IMR-90 (cell line): ENCODE measurements around the gene HSP90AA1. TPM values are rescaled to one million over a fixed set of nuclear protein-coding genes. Genes with fewer than 3 reads are reported as not detected.

Experiments
- ATAC-seq: fragments of 200-7000 bp; cut with Tn5 transposase; 2 replicates; pipeline ENCODE4 v1.9.1; 2020; ENCODE audit warnings: low read depth, mild to moderate bottlenecking, moderate library complexity
- BruUV-seq: library from RNA; stranded (reverse); fragments of 400-500 nt; replicated peaks from 2 replicates; lab custom pipeline; 2021; lab: Mats Ljungman, UMichigan
- CTCF ChIA-PET: fragments of 300-600 bp; formaldehyde crosslinking; extraction: SDS; loops from one replicate; lab custom pipeline; 2021; ENCODE audit warnings: antibody characterized with exemption; lab: Yijun Ruan, JAX
- POLR2A ChIA-PET: fragments of 300-600 bp; sonication (Branson Sonifier 250); formaldehyde crosslinking; loops from one replicate; lab custom pipeline; 2022; ENCODE audit warnings: antibody characterized with exemption; ENCODE audit not compliant: unreplicated experiment; lab: Charles Lee
- DNase-seq: peaks from one replicate; pipeline ENCODE4 v3.0.0; 2013
- H2AFZ ChIP-seq: replicated peaks from 2 replicates; pipeline ENCODE3; 2013; ENCODE audit warnings: low read length, mild to moderate bottlenecking; ENCODE audit not compliant: poor library complexity
- H2AK5ac ChIP-seq: 2 replicates; pipeline ENCODE4 v1.6.1; 2013; ENCODE audit warnings: low read depth, low read length, inconsistent platforms
- H2AK9ac ChIP-seq: replicated peaks from 2 replicates; pipeline ENCODE3; 2013; ENCODE audit warnings: mild to moderate bottlenecking, low read depth, low read length, moderate library complexity; ENCODE audit not compliant: poor library complexity
- H2BK120ac ChIP-seq: 2 replicates; pipeline ENCODE4 v1.6.1; 2013; ENCODE audit warnings: low read depth, low read length, inconsistent platforms
- H2BK15ac ChIP-seq: 3 replicates; pipeline ENCODE4 v1.6.1; 2013; ENCODE audit warnings: low read depth, low read length, inconsistent platforms
- H2BK20ac ChIP-seq: 2 replicates; pipeline ENCODE4 v1.6.1; 2013; ENCODE audit warnings: low read depth, mild to moderate bottlenecking, inconsistent platforms, low read length, moderate library complexity
- H2BK5ac ChIP-seq: 2 replicates; pipeline ENCODE4 v1.6.1; 2013; ENCODE audit warnings: mild to moderate bottlenecking, low read depth, low read length, inconsistent platforms; ENCODE audit not compliant: poor library complexity, severe bottlenecking
- H3K14ac ChIP-seq: replicated peaks from 2 replicates; pipeline ENCODE4 v1.6.1; 2013; ENCODE audit warnings: low read depth, low read length, inconsistent platforms
- H3K18ac ChIP-seq: 2 replicates; pipeline ENCODE4 v1.6.1; 2013; ENCODE audit warnings: low read depth, low read length, control low read depth
- H3K23ac ChIP-seq: 2 replicates; pipeline ENCODE4 v1.6.1; 2013; ENCODE audit warnings: low read depth, low read length, inconsistent platforms
- H3K27ac ChIP-seq: 2 replicates; pipeline ENCODE4 v1.5.1; 2013; ENCODE audit warnings: mild to moderate bottlenecking, control low read depth, low read length; ENCODE audit not compliant: insufficient read depth
- H3K27me3 ChIP-seq: 2 replicates; pipeline ENCODE4 v1.6.1; 2013; ENCODE audit warnings: low read length; ENCODE audit not compliant: control insufficient read depth, insufficient read depth
- H3K36me3 ChIP-seq: 2 replicates; pipeline ENCODE4 v1.6.1; 2013; ENCODE audit warnings: low read length, mixed read lengths; ENCODE audit not compliant: control insufficient read depth, insufficient read depth
- H3K4ac ChIP-seq: 2 replicates; pipeline ENCODE4 v1.6.1; 2013; ENCODE audit warnings: low read depth, low read length, inconsistent platforms
- H3K4me1 ChIP-seq: 2 replicates; pipeline ENCODE4 v1.6.1; 2013; ENCODE audit warnings: low read length, mixed read lengths; ENCODE audit not compliant: control insufficient read depth, insufficient read depth
- H3K4me2 ChIP-seq: 2 replicates; pipeline ENCODE4 v1.6.1; 2013; ENCODE audit warnings: low read depth, mild to moderate bottlenecking, control low read depth, low read length, moderate library complexity
- H3K4me3 ChIP-seq: 2 replicates; pipeline ENCODE4 v1.5.1; 2013; ENCODE audit warnings: low read depth, mild to moderate bottlenecking, control low read depth, low read length, moderate library complexity; ENCODE audit not compliant: insufficient read depth
- H3K56ac ChIP-seq: 2 replicates; pipeline ENCODE4 v1.6.1; 2013; ENCODE audit warnings: low read length, inconsistent platforms; ENCODE audit not compliant: insufficient read depth; ENCODE audit errors: extremely low read depth
- H3K79me1 ChIP-seq, 2 experiments: 2 replicates each; pipeline ENCODE4 v1.6.1; 2013; ENCODE audit warnings: low read length in 2 of 2, inconsistent platforms in 1 of 2, low read depth in 1 of 2
- H3K9ac ChIP-seq: 2 replicates; pipeline ENCODE4 v1.6.1; 2013; ENCODE audit warnings: low read depth, low read length, control low read depth
- H3K9me1 ChIP-seq: 2 replicates; pipeline ENCODE4 v1.6.1; 2013; ENCODE audit warnings: low read length, inconsistent platforms; ENCODE audit not compliant: insufficient read depth
- H3K9me3 ChIP-seq: 2 replicates; pipeline ENCODE4 v1.6.1; 2013; ENCODE audit warnings: low read length; ENCODE audit not compliant: control insufficient read depth, insufficient read depth
- H4K20me1 ChIP-seq: 2 replicates; pipeline ENCODE4 v1.6.1; 2013; ENCODE audit warnings: low read length, inconsistent platforms; ENCODE audit not compliant: insufficient read depth
- H4K5ac ChIP-seq: 2 replicates; pipeline ENCODE4 v1.6.1; 2013; ENCODE audit warnings: mild to moderate bottlenecking, low read depth, low read length, control low read depth
- H4K8ac ChIP-seq, 2 experiments: 2 replicates each; pipeline ENCODE4 v1.6.1; 2013; ENCODE audit warnings: low read depth in 2 of 2, low read length in 2 of 2, control low read depth in 1 of 2, inconsistent platforms in 1 of 2
- H4K91ac ChIP-seq: 2 replicates; pipeline ENCODE4 v1.6.1; 2013; ENCODE audit warnings: low read depth, low read length, inconsistent platforms; ENCODE audit not compliant: insufficient read depth
- BHLHE40 ChIP-seq: fragments of 150-350 bp; IDR thresholded peaks from 2 replicates; pipeline ENCODE4 v1.6.1; 2016; ENCODE audit warnings: mild to moderate bottlenecking, low read depth, low read length
- CEBPB ChIP-seq: IDR thresholded peaks from 2 replicates; pipeline ENCODE4 v1.6.1; 2012; ENCODE audit warnings: low read depth, low read length, improper control_type of control experiment
- MAZ ChIP-seq: IDR thresholded peaks from 2 replicates; pipeline ENCODE4 v1.6.1; 2012; ENCODE audit warnings: low read depth, mild to moderate bottlenecking, low read length, improper control_type of control experiment, moderate library complexity, borderline replicate concordance
- POLR2A ChIP-seq: IDR thresholded peaks from 2 replicates; pipeline ENCODE4 v1.6.1; 2012; ENCODE audit warnings: mild to moderate bottlenecking, low read depth, low read length
- RFX5 ChIP-seq: IDR thresholded peaks from 2 replicates; pipeline ENCODE4 v1.8.0; 2012; ENCODE audit warnings: low read depth, mild to moderate bottlenecking, low read length, moderate library complexity
- WGBS, 2 experiments: methylation state at CpG; one replicate each; pipeline versions ENCODE4 v1.1.5 to v1.1.7; 2013; ENCODE audit warnings: missing lambda C conversion rate in 2 of 2; ENCODE audit not compliant: insufficient read length in 1 of 2; ENCODE audit errors: extremely low coverage in 2 of 2; 5-methylcytosine and 5-hydroxymethylcytosine counted together
- dilution Hi-C: fragments of 300-500 bp; cut with HindIII; formaldehyde crosslinking; loops from one replicate; pipeline ENCODE4 v1.14.3; 2018; ENCODE audit warnings: low sequenced_read_pairs; ENCODE audit not compliant: unreplicated experiment
- in situ Hi-C: fragments of 300-500 bp; cut with MboI; formaldehyde crosslinking; loops from 3 replicates; pipeline ENCODE4 v1.14.3; 2019; ENCODE audit warnings: low sequenced_read_pairs, inconsistent platforms, mixed read lengths
- intact Hi-C: fragments of 100-400 bp; cut with micrococcal nuclease; formaldehyde crosslinking; loops from 2 replicates; pipeline ENCODE4 v1.10.0; 2022
- polyA plus RNA-seq, 3 experiments: library from polyadenylated mRNA; depleted of rRNA; stranded (reverse); fragments of >200 nt; gene quantifications; 2 replicates each; pipeline ENCODE4 v1.2.3, GENCODE V29; 2012; ENCODE audit warnings: low replicate concordance in 1 of 3
- total RNA-seq: library from RNA; depleted of rRNA; stranded (reverse); fragments of >200 nt; gene quantifications from 2 replicates; pipeline ENCODE4 v1.2.3, GENCODE V29; 2012
- TF ChIP-seq, protein P1 (sequence below): conservative IDR thresholded peaks from 2 replicates; pipeline ENCODE4 v1.5.1; 2012; ENCODE audit warnings: mild to moderate bottlenecking, low read depth, low read length, improper control_type of control experiment

HSP90AA1 gene
- total and polyA plus RNA-seq, 2 of the 4 experiments (the other 2 are of a cell fraction) = 535 to 578 TPM

DNA sequence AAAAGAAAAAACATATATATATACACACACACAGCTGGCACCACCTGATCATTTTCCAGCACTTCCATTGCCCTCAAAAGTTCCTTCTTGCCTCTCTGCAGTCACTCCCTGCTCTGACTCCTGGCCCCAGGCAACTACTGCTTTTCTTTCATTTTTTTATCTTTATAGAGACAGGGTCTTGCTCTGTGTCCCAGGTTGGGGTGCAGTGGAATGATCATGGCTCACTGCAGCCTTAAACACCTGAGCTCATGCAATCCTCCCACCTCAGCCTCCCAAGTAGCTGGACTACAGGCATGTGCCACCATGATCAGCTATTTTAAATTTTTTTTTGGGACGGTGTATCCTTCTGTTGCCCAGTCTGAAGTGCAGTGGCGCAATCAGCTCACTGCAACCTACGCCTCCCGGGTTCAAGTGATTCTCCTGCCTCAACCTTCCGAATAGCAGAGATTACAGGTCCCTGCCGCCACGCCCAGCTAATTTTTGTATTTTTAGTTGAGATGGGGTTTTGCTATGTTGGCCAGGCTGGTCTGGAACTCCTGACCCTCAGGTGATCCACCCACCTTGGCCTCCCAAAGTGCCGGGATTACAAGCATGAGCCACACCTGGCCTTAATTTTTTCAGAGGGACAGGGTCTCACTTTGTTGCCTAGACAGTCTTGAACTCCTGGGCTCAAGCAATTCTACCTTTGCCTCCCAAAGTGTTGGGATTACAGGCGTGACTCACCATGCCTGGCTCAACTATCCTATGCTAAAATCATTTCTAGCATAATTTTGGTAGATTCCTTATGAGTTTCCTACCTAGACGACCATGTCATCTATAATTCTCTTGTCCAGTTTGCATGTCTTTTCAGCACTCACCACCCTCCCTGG is 7.8 kb downstream of the HSP90AA1 start:
- CTCF ChIA-PET = interaction anchor here (0.5 kb wide), 1 partner anchor 329 kb away, joined by 4 read pairs; no protein-coding TSS in a partner anchor
- H2AK9ac ChIP-seq = peak overlapping the region; percentile 33
- 97% methylated on average over 5 of the region's 10 CpGs; no CpG with 5 or more reads in 1 of the 2 experiments for WGBS, 2 experiments
- H3K79me1 ChIP-seq = peaks cover 20 to 30% of the 10 kb centered on the region in 2 experiments
- H3K9me1 ChIP-seq = no peaks in the 10 kb centered on the region
- no peaks in the 10 kb centered on the region; the same call in 1 of the 2 replicates for H3K4me1 ChIP-seq
- no peak overlapping the region for H3K4ac ChIP-seq
- no peak overlapping the region for H4K5ac ChIP-seq
- POLR2A ChIA-PET = interaction anchor here (0.7 kb wide), 1 partner anchor 21 kb away, joined by 4 read pairs; no protein-coding TSS in a partner anchor
- TF ChIP-seq MAZ = no peak
- TF ChIP-seq POLR2A = no peak
- TF ChIP-seq, protein P1, sequence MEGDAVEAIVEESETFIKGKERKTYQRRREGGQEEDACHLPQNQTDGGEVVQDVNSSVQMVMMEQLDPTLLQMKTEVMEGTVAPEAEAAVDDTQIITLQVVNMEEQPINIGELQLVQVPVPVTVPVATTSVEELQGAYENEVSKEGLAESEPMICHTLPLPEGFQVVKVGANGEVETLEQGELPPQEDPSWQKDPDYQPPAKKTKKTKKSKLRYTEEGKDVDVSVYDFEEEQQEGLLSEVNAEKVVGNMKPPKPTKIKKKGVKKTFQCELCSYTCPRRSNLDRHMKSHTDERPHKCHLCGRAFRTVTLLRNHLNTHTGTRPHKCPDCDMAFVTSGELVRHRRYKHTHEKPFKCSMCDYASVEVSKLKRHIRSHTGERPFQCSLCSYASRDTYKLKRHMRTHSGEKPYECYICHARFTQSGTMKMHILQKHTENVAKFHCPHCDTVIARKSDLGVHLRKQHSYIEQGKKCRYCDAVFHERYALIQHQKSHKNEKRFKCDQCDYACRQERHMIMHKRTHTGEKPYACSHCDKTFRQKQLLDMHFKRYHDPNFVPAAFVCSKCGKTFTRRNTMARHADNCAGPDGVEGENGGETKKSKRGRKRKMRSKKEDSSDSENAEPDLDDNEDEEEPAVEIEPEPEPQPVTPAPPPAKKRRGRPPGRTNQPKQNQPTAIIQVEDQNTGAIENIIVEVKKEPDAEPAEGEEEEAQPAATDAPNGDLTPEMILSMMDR = no peak
- TF ChIP-seq RFX5 = no peak
- TF ChIP-seq CEBPB = no peak
- no peak for TF ChIP-seq BHLHE40
- DNase-seq (no peak), ATAC-seq (no peak)
- H3K4me3 ChIP-seq = no peak overlapping the region
- intact Hi-C loops = no loop called here
- H2BK15ac ChIP-seq = no peak overlapping the region
- H2BK120ac ChIP-seq = no peak overlapping the region
- no peak overlapping the region for H3K56ac ChIP-seq
- H2AK5ac ChIP-seq = no peak overlapping the region
- H3K9me3 ChIP-seq = no peaks in the 10 kb centered on the region
- no peak overlapping the region for H3K27ac ChIP-seq
- no peak overlapping the region for H2BK20ac ChIP-seq
- no peak overlapping the region for H2AFZ ChIP-seq
- peaks cover 39% of the 10 kb centered on the region for H4K20me1 ChIP-seq
- dilution Hi-C loops = no loop called here
- H3K4me2 ChIP-seq = no peak overlapping the region
- no peak overlapping the region for H3K23ac ChIP-seq
- no TSS peak for BruUV-seq
- peaks cover 51% of the 10 kb centered on the region for H3K36me3 ChIP-seq
- no peak overlapping the region for H4K91ac ChIP-seq
- H4K8ac ChIP-seq = no peak overlapping the region
- no peak overlapping the region for H3K14ac ChIP-seq
- no peak overlapping the region for H3K9ac ChIP-seq
- H2BK5ac ChIP-seq = no peak overlapping the region
- no peaks in the 10 kb centered on the region for H3K27me3 ChIP-seq
- in situ Hi-C loops = loop anchor here (25.0 kb wide), 1 partner anchor 233 kb away; the partner anchor contains the start of genes MOK and ZNF839
- no peak overlapping the region for H3K18ac ChIP-seq
